PC-9 (cell line): Measurements from ENCODE around the gene TAAR9.

ENCODE experiments used
- EZH2 ChIP-seq: fragments of 200-600 bp; sonication (generic); IDR thresholded peaks from 2 replicates; pipeline ENCODE4 v1.8.0; 2017; ENCODE audit warnings: antibody characterized with exemption, low read depth
- TF ChIP-seq, protein P1 (sequence below): fragments of 200-600 bp; sonication (generic); conservative IDR thresholded peaks from 2 replicates; pipeline ENCODE4 v1.6.1; 2017; ENCODE audit warnings: mixed run types, antibody characterized with exemption, mild to moderate bottlenecking, moderate library complexity

DNA sequence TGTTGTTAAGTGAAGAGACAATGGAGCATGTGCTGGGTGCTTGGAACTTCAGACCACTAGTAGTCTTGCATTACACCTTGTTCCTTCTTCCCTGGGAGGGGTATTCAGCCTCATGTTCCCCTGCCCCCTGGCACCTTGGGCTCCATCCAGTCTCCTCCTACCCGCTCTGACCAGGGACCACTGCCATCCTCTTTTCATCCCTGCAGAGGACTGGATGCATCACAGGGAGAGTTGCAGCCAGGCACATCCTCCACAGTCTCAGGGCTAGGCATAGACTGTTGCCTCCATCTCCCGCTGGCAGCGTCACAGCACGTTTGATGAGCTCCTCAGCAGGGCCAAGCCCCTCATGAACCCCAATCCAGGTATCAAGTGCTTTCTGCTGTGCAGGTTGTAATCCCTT lies 13.1 kb downstream of the TAAR9 start:
- TF ChIP-seq, protein P1, sequence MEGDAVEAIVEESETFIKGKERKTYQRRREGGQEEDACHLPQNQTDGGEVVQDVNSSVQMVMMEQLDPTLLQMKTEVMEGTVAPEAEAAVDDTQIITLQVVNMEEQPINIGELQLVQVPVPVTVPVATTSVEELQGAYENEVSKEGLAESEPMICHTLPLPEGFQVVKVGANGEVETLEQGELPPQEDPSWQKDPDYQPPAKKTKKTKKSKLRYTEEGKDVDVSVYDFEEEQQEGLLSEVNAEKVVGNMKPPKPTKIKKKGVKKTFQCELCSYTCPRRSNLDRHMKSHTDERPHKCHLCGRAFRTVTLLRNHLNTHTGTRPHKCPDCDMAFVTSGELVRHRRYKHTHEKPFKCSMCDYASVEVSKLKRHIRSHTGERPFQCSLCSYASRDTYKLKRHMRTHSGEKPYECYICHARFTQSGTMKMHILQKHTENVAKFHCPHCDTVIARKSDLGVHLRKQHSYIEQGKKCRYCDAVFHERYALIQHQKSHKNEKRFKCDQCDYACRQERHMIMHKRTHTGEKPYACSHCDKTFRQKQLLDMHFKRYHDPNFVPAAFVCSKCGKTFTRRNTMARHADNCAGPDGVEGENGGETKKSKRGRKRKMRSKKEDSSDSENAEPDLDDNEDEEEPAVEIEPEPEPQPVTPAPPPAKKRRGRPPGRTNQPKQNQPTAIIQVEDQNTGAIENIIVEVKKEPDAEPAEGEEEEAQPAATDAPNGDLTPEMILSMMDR, result no peak
- TF ChIP-seq EZH2, result no peak
